ENCODE data around the gene DLGAP5. TPM values are rescaled to one million over a fixed set of nuclear protein-coding genes. Genes with fewer than 3 reads are reported as not detected.

The DLGAP5 gene
- total and polyA plus RNA-seq, 2 of the 13 experiments (the other 11 are each of a cell fraction or from before 2014, with no cell fraction given): 7.7 to 55.8 TPM

- CTCF ChIA-PET (ENCODE audit: low intra/inter-chr PET ratio, low total read pairs): no interaction called here
- in situ Hi-C loops (cut with HindIII; ENCODE audit: extremely low pct_ligation_motif_present, low pct_unique_long_range_greater_than_20kb): no loop called here
- Histone ChIP-seq H3K9ac (ENCODE audit: insufficient read depth, low read depth, low read length) (no peak overlapping the region), H3K79me2 (ENCODE audit: insufficient read depth, low read length) (no peaks in the 10 kb centered on the region), H3K4me1 (ENCODE audit: insufficient read depth, low read length) (peaks cover 58% of the 10 kb centered on the region), H3K36me3 (replicated peaks in 1 of 2; ENCODE audit: control insufficient read depth in 1 of 2, insufficient read depth in 2 of 2, low read length in 2 of 2) (no peaks in the 10 kb centered on the region), H3K9me3 (ENCODE audit: low read length) (no peaks in the 10 kb centered on the region), H2AFZ (ENCODE audit: low read length) (no peak overlapping the region), H4K20me1 (ENCODE audit: insufficient read depth, low read length) (no peaks in the 10 kb centered on the region), H3K27ac (ENCODE audit: extremely low read length, insufficient read depth, low read length) (no peak overlapping the region), H3K4me3 (replicated peaks in 1 of 3; ENCODE audit: insufficient read depth in 1 of 3, low read depth in 2 of 3, low read length in 3 of 3) (no peak overlapping the region), H3K27me3 (ENCODE audit: control insufficient read depth in 1 of 2, insufficient read depth in 2 of 2, low read length in 2 of 2) (no peaks in the 10 kb centered on the region), H3K4me2 (ENCODE audit: low read depth, low read length) (no peak overlapping the region)
- TF ChIP-seq ZNF362 (CRISPR knock-in tag; IDR thresholded peaks at IDR 0.05; ENCODE audit: borderline replicate concordance): peak; percentile 47; the same call in 1 of the 2 replicates
- TF ChIP-seq HOXA5 (CRISPR knock-in tag; IDR thresholded peaks at IDR 0.05): no peak
- TF ChIP-seq ZNF670 (CRISPR knock-in tag; IDR thresholded peaks at IDR 0.05; ENCODE audit: borderline replicate concordance): no peak
- no peak for TF ChIP-seq ZFP1 (CRISPR knock-in tag; IDR thresholded peaks at IDR 0.05)
- no peak for TF ChIP-seq SMAD1 (CRISPR knock-in tag; IDR thresholded peaks at IDR 0.05; ENCODE audit: borderline replicate concordance, low read depth)
- TF ChIP-seq PRDM10 (CRISPR knock-in tag; IDR thresholded peaks at IDR 0.05; ENCODE audit: low read depth): no peak
- intact Hi-C loops (cut with micrococcal nuclease; ENCODE audit: unreplicated experiment): no loop called here
- ATAC-seq (no peak), DNase-seq (ENCODE audit: low spot score) (peak; percentile 25), FAIRE-seq (no peak)
- 100% methylated on average over 1 of the region's 1 CpG for WGBS (ENCODE audit: low lambda C conversion rate)
- no TSS peak for BruUV-seq (replicated peaks)
- POLR2A ChIA-PET: interaction anchor here (0.6 to 3.1 kb wide), 2 partner anchors 13 to 20 kb away, joined by 4 to 22 read pairs; no protein-coding TSS in a partner anchor
Measured at GRCh38 chr14:55109836-55110235, 81.5 kb downstream of the DLGAP5 start.
